ENCODE data around the gene KRT75.

DNA sequence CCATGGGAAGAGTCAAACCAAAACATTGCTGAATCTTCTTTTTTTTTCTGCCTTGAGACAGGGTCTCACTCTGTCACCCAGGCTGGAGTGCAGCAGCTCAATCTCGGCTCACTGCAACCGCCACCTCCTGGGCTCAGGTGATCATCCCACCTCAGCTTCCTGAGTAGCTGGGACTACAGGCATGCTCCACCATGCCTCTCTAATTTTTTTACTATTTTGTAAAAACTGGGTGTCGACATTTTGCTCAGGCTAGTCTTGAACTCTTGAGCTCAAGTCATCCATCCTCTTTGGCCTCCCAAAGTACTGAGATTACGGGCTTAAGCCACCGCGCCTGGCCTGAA is 1.5 kb upstream of the KRT75 start:
- TF ChIP-seq, protein P1, sequence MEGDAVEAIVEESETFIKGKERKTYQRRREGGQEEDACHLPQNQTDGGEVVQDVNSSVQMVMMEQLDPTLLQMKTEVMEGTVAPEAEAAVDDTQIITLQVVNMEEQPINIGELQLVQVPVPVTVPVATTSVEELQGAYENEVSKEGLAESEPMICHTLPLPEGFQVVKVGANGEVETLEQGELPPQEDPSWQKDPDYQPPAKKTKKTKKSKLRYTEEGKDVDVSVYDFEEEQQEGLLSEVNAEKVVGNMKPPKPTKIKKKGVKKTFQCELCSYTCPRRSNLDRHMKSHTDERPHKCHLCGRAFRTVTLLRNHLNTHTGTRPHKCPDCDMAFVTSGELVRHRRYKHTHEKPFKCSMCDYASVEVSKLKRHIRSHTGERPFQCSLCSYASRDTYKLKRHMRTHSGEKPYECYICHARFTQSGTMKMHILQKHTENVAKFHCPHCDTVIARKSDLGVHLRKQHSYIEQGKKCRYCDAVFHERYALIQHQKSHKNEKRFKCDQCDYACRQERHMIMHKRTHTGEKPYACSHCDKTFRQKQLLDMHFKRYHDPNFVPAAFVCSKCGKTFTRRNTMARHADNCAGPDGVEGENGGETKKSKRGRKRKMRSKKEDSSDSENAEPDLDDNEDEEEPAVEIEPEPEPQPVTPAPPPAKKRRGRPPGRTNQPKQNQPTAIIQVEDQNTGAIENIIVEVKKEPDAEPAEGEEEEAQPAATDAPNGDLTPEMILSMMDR (IDR thresholded peaks at IDR 0.05; ENCODE audit: low read depth, low read length, poor library complexity, severe bottlenecking): no peak
- no peak for TF ChIP-seq EZH2phosphoT487 (IDR thresholded peaks at IDR 0.05; ENCODE audit: borderline replicate concordance, low read length)
